ENCODE data around the gene KCNJ12. TPM values are rescaled to one million over a fixed set of nuclear protein-coding genes. Genes with fewer than 3 reads are reported as not detected.

The KCNJ12 gene
- 0.89 to 1.3 TPM (median 0.96 TPM) in 5 replicates for total RNA-seq (2022; extraction: Qiagen RNA extraction; ENCODE audit: low read depth)

GRCh38 chr17:21376081-21376758 is at the start of gene KCNJ12:
KCNJ12 (plus strand) TSS chr17:21376357; CDS start chr17:21415343, 38,986 bp downstream.

Other genes with a start within 250 kb of the KCNJ12 start
- gene DHRS7B, start 249.4 kb upstream of the KCNJ12 start, total RNA-seq (2022; extraction: Qiagen RNA extraction; ENCODE audit: low read depth) = 18.5 to 22.8 TPM (median 20.6 TPM) in 5 replicates
- 52.6 to 80.3 TPM (median 70.1 TPM) in 5 replicates for gene TMEM11, start 162.2 kb upstream of the KCNJ12 start, total RNA-seq (2022; extraction: Qiagen RNA extraction; ENCODE audit: low read depth)
- 2.4 to 3.7 TPM (median 2.8 TPM) in 5 replicates for gene NATD1, start 122.9 kb upstream of the KCNJ12 start, total RNA-seq (2022; extraction: Qiagen RNA extraction; ENCODE audit: low read depth)
- gene MAP2K3, start 91.6 kb upstream of the KCNJ12 start, total RNA-seq (2022; extraction: Qiagen RNA extraction; ENCODE audit: low read depth) = 116 to 192 TPM (median 142 TPM) in 5 replicates

Measured in A549 treated with CpdA at 1 μM for 4 hours (cell line).